ENCODE data around the gene GIGYF1. TPM values are rescaled to one million over a fixed set of nuclear protein-coding genes. Genes with fewer than 3 reads are reported as not detected.

The GIGYF1 gene
- total and polyA plus RNA-seq, 2 of the 8 experiments (the other 6 are each of a cell fraction or from before 2014, with no cell fraction given): 24.1 to 99.3 TPM

DNA sequence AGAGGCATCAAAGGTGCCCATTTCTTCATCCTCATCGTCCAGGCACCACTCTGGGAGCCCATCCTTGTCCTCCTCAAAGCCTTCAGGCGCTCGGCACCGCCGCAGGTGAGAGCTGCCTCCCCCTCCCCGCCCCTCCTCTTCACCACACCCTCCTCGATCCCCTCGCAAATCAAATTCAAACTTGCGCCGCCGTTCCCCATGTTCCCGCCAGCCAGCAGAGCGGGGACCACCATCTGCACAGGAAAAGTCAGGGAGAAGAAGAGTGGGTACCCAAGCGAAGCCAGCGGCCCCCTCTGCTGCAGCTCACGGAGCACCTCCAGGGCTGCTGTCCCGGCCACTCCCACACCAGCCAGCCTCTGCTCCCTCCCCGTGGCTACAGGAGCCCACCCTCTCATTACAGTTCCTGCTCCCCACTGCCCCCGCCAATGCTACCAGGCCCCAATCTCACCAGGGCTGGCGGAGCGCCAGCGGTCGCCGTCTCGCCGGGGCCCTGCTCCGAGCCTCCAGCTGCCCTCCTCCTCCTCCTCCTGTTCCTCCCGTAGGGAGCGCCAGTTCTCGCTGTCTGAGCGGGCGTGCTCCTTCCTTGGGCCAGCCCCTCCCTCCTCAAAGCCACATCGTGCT lies 7.7 kb downstream of the GIGYF1 start:
- Histone ChIP-seq H4K8ac (ENCODE audit: extremely low read depth, insufficient read depth, low read length) (peak overlapping the region; percentile 90; the same call in 1 of the 2 replicates), H3K9ac (replicated peaks in 1 of 4; ENCODE audit: extremely low read depth in 1 of 4, low read depth in 3 of 4, low read length in 3 of 4) (no peak overlapping the region), H4K91ac (replicated peaks; ENCODE audit: insufficient read length, low read length) (no peak overlapping the region), H3K36me3 (ENCODE audit: control insufficient read depth in 2 of 4, insufficient read depth in 4 of 4, low read length in 3 of 4) (peaks cover 45 to 81% (median 69%) of the 10 kb centered on the region in 4 experiments), H2BK12ac (ENCODE audit: low read depth, low read length) (no peak overlapping the region), H3K23me2 (ENCODE audit: low read depth, low read length) (no peaks in the 10 kb centered on the region; the same call in 1 of the 2 replicates), H3K79me2 (ENCODE audit: control insufficient read depth in 1 of 2, insufficient read depth in 2 of 2, low read length in 2 of 2) (peaks cover 11 to 41% of the 10 kb centered on the region in 2 experiments), H3K4ac (replicated peaks; ENCODE audit: insufficient read length, low read depth, low read length) (no peak overlapping the region), H4K20me1 (replicated peaks in 1 of 2; ENCODE audit: control insufficient read depth in 1 of 2, insufficient read depth in 2 of 2, low read length in 2 of 2) (peaks cover 25 to 55% of the 10 kb centered on the region in 2 experiments), H3K18ac (ENCODE audit: extremely low read depth, low read length) (no peak overlapping the region), H3K4me3 (ENCODE audit: extremely low read depth in 1 of 4, insufficient read depth in 2 of 4, low read depth in 3 of 4, low read length in 4 of 4) (no peak overlapping the region), H2AFZ (ENCODE audit: low read length) (no peak overlapping the region), H3K27ac (ENCODE audit: low read depth, low read length) (no peak overlapping the region), H3K56ac (replicated peaks; ENCODE audit: insufficient read length, low read depth, low read length) (no peak overlapping the region), H2BK5ac (ENCODE audit: low read depth, low read length) (no peak overlapping the region; the same call in 1 of the 2 replicates), H3K14ac (ENCODE audit: insufficient read length) (no peak overlapping the region), H2BK120ac (replicated peaks; ENCODE audit: low read depth, low read length) (no peak overlapping the region), H3K23ac (ENCODE audit: insufficient read length) (no peak overlapping the region), H3K9me3 (ENCODE audit: insufficient read depth in 2 of 2, low read depth in 1 of 2, low read length in 1 of 2) (no peaks in the 10 kb centered on the region), H2BK15ac (ENCODE audit: low read length) (no peak overlapping the region), H3K27me3 (replicated peaks in 1 of 4; ENCODE audit: control insufficient read depth in 3 of 4, extremely low read depth in 1 of 4, insufficient read depth in 3 of 4, low read length in 3 of 4) (no peaks in the 10 kb centered on the region), H3K4me1 (replicated peaks in 1 of 4; ENCODE audit: control insufficient read depth in 3 of 4, insufficient read depth in 4 of 4, low read length in 3 of 4) (peaks cover 0 to 6% (median 2%) of the 10 kb centered on the region in 4 experiments; a peak in 6 of 7 replicates), H3K79me1 (ENCODE audit: low read depth, low read length) (peaks cover 12% of the 10 kb centered on the region), H4K5ac (ENCODE audit: insufficient read length, low read depth, low read length) (no peak overlapping the region), H3K4me2 (ENCODE audit: insufficient read depth in 1 of 2, low read depth in 2 of 2, low read length in 2 of 2) (no peak overlapping the region), H2AK5ac (ENCODE audit: low read depth, low read length) (no peak overlapping the region), H2BK20ac (ENCODE audit: low read length) (no peak overlapping the region)
- 93% methylated on average over 20 of the region's 33 CpGs; no CpG with 5 or more reads in 1 of the 2 experiments for WGBS, 2 experiments (ENCODE audit: extremely low coverage in 1 of 2, insufficient coverage in 1 of 2, insufficient read length in 1 of 2, insufficient replicate concordance in 2 of 2, low coverage in 1 of 2, low lambda C conversion rate in 2 of 2, missing lambda C conversion rate in 1 of 2)
- no peak for DNase-seq (ENCODE audit: low read depth in 1 of 2, low spot score in 2 of 2)
- CTCF ChIA-PET (ENCODE audit: partially characterized antibody): interaction anchor here (0.6 to 20.7 kb wide), 4 partner anchors 9 to 122 kb away, joined by 3 to 254 read pairs (median 6); partner anchors contain the start of gene POP7
- POLR2A ChIA-PET (ENCODE audit: partially characterized antibody): interaction anchor here (1.4 to 14.3 kb wide), 3 partner anchors 7 to 100 kb away, joined by 4 to 257 read pairs (median 5); partner anchors contain the start of genes FBXO24 and LRCH4
- no peak for FAIRE-seq
- TF ChIP-seq CHD2 (IDR thresholded peaks at IDR 0.05; ENCODE audit: low read length): no peak

Data from H1 (cell line).